ENCODE measurements around the gene SAFB. TPM values are rescaled to one million over a fixed set of nuclear protein-coding genes. Genes with fewer than 3 reads are reported as not detected.

The SAFB gene
- total and polyA plus RNA-seq, 2 of the 13 experiments (the other 11 are each of a cell fraction or from before 2014, with no cell fraction given): 21.0 to 28.4 TPM

GRCh38 chr19:5594521-5594950 lies 28.3 kb upstream of the SAFB start (continued):
- TF ChIP-seq ZNF281 (CRISPR knock-in tag; IDR thresholded peaks at IDR 0.05; ENCODE audit: borderline replicate concordance) (no peak; the same call in 1 of the 2 replicates), MAX (IDR thresholded peaks at IDR 0.05) (peak; percentile 80), ZNF512B (CRISPR knock-in tag; IDR thresholded peaks at IDR 0.05; ENCODE audit: borderline replicate concordance) (peak; percentile 69; the same call in 1 of the 2 replicates), ZNF33A (CRISPR knock-in tag; IDR thresholded peaks at IDR 0.05; ENCODE audit: borderline replicate concordance) (no peak), ZBTB3 (CRISPR knock-in tag; IDR thresholded peaks at IDR 0.05; ENCODE audit: borderline replicate concordance, low read depth) (no peak), FOXK1 (CRISPR knock-in tag; IDR thresholded peaks at IDR 0.05; ENCODE audit: borderline replicate concordance, low read depth) (peak; percentile 54; the same call in 1 of the 2 replicates), LBX2 (CRISPR knock-in tag; IDR thresholded peaks at IDR 0.05; ENCODE audit: borderline replicate concordance) (no peak), ZGPAT (CRISPR knock-in tag; IDR thresholded peaks at IDR 0.05) (peak; percentile 64; the same call in 1 of the 2 replicates), CCDC6 (CRISPR knock-in tag; IDR thresholded peaks at IDR 0.05) (no peak), ZC3H4 (CRISPR knock-in tag; IDR thresholded peaks at IDR 0.05; ENCODE audit: borderline replicate concordance) (no peak)
- TF ChIP-seq, protein P1, sequence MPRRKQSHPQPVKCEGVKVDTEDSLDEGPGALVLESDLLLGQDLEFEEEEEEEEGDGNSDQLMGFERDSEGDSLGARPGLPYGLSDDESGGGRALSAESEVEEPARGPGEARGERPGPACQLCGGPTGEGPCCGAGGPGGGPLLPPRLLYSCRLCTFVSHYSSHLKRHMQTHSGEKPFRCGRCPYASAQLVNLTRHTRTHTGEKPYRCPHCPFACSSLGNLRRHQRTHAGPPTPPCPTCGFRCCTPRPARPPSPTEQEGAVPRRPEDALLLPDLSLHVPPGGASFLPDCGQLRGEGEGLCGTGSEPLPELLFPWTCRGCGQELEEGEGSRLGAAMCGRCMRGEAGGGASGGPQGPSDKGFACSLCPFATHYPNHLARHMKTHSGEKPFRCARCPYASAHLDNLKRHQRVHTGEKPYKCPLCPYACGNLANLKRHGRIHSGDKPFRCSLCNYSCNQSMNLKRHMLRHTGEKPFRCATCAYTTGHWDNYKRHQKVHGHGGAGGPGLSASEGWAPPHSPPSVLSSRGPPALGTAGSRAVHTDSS (CRISPR knock-in tag; conservative IDR thresholded peaks at IDR 0.05): no peak
- TF ChIP-seq, protein P2, sequence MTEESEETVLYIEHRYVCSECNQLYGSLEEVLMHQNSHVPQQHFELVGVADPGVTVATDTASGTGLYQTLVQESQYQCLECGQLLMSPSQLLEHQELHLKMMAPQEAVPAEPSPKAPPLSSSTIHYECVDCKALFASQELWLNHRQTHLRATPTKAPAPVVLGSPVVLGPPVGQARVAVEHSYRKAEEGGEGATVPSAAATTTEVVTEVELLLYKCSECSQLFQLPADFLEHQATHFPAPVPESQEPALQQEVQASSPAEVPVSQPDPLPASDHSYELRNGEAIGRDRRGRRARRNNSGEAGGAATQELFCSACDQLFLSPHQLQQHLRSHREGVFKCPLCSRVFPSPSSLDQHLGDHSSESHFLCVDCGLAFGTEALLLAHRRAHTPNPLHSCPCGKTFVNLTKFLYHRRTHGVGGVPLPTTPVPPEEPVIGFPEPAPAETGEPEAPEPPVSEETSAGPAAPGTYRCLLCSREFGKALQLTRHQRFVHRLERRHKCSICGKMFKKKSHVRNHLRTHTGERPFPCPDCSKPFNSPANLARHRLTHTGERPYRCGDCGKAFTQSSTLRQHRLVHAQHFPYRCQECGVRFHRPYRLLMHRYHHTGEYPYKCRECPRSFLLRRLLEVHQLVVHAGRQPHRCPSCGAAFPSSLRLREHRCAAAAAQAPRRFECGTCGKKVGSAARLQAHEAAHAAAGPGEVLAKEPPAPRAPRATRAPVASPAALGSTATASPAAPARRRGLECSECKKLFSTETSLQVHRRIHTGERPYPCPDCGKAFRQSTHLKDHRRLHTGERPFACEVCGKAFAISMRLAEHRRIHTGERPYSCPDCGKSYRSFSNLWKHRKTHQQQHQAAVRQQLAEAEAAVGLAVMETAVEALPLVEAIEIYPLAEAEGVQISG (CRISPR knock-in tag; IDR thresholded peaks at IDR 0.05): peak; percentile 73
- TF ChIP-seq, protein P3, sequence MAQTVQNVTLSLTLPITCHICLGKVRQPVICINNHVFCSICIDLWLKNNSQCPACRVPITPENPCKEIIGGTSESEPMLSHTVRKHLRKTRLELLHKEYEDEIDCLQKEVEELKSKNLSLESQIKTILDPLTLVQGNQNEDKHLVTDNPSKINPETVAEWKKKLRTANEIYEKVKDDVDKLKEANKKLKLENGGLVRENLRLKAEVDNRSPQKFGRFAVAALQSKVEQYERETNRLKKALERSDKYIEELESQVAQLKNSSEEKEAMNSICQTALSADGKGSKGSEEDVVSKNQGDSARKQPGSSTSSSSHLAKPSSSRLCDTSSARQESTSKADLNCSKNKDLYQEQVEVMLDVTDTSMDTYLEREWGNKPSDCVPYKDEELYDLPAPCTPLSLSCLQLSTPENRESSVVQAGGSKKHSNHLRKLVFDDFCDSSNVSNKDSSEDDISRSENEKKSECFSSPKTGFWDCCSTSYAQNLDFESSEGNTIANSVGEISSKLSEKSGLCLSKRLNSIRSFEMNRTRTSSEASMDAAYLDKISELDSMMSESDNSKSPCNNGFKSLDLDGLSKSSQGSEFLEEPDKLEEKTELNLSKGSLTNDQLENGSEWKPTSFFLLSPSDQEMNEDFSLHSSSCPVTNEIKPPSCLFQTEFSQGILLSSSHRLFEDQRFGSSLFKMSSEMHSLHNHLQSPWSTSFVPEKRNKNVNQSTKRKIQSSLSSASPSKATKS (CRISPR knock-in tag; IDR thresholded peaks at IDR 0.05): no peak
